GM10266 (cell line): Measurements from ENCODE around the gene SYNGR1.

ENCODE experiments used
- DNase-seq: peaks from one replicate; pipeline ENCODE4 v3.0.0; 2012; ENCODE audit errors: extremely low spot score
- TF ChIP-seq, protein P1 (sequence below): IDR thresholded peaks from 2 replicates; pipeline ENCODE4 v1.5.1; 2012; ENCODE audit warnings: mild to moderate bottlenecking, low read depth; ENCODE audit not compliant: control insufficient read depth, insufficient read depth; ENCODE audit errors: missing control alignments

SYNGR1 gene

GRCh38 chr22:39414886-39415285 is 65.1 kb downstream of the SYNGR1 start:
- no peak for DNase-seq
- TF ChIP-seq, protein P1, sequence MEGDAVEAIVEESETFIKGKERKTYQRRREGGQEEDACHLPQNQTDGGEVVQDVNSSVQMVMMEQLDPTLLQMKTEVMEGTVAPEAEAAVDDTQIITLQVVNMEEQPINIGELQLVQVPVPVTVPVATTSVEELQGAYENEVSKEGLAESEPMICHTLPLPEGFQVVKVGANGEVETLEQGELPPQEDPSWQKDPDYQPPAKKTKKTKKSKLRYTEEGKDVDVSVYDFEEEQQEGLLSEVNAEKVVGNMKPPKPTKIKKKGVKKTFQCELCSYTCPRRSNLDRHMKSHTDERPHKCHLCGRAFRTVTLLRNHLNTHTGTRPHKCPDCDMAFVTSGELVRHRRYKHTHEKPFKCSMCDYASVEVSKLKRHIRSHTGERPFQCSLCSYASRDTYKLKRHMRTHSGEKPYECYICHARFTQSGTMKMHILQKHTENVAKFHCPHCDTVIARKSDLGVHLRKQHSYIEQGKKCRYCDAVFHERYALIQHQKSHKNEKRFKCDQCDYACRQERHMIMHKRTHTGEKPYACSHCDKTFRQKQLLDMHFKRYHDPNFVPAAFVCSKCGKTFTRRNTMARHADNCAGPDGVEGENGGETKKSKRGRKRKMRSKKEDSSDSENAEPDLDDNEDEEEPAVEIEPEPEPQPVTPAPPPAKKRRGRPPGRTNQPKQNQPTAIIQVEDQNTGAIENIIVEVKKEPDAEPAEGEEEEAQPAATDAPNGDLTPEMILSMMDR, result no peak

DNA sequence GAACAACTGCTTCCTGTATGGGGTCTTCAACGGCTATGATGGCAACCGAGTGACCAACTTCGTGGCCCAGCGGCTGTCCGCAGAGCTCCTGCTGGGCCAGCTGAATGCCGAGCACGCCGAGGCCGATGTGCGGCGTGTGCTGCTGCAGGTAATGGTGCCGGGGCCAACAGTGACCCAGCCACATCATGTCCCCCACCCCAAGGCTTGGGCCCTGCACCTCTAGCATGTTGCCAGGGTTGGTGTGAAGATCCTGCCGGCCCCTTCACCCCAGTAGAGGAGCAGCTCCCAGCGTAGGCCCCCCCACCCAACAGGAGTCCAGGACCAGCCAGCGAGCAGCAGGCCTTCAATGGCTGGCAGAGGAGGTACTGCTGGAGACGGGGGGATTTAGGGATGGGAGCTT is 65.7 kb downstream of the SYNGR1 start:
- TF ChIP-seq, protein P1, result no peak
- DNase-seq, result no peak

GRCh38 chr22:39416319-39416718 is 66.5 kb downstream of the SYNGR1 start:
- no peak for DNase-seq
- TF ChIP-seq, protein P1, result no peak

GRCh38 chr22:39417641-39418040 is 67.8 kb downstream of the SYNGR1 start:
- TF ChIP-seq, protein P1, result no peak
- DNase-seq, result no peak

DNA sequence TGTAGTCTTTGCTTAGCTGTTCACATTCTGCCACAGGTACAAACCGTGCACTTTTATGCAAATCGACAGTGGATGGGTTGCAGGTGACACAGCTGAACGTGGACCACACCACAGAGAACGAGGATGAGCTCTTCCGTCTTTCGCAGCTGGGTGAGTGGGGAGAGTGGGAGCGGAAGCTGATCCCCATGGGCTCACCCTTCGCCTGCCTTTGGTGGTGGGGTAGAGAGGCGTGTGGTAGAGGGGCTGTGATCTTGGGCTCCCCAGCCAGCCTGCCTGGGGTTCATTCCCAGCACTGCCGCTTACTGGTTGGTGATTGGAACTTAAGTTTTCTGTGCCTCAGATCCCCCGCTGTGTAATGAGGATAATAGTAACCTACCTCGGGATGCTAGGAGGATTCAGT is 68.9 kb downstream of the SYNGR1 start:
- no peak for DNase-seq
- TF ChIP-seq, protein P1, result no peak

GRCh38 chr22:39419096-39419495 is 69.3 kb downstream of the SYNGR1 start:
- TF ChIP-seq, protein P1, result no peak
- DNase-seq, result no peak

DNA sequence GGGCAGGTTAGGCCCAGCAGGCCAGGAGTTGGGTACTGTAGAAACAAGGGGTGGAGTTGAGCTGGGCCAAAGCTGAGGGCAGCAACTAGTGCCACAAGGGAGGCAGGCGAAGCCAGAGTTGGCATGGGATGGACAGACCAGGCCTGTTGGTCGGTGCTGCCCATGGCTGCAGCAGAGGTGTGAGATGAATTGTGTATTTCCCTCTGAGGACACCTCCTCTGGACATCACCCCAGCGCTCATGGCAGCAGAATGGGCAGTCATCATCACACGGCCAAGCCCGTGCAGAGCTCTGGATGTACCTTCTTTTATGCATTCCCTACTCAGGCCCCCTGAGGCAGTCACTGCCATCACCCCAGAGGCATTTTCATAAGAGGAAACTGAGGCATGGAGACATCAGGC is 70.1 kb downstream of the SYNGR1 start:
- TF ChIP-seq, protein P1, result no peak
- DNase-seq, result no peak

- TF ChIP-seq, protein P1, result no peak
- DNase-seq, result no peak
Measured at GRCh38 chr22:39421691-39422090, 71.9 kb downstream of the SYNGR1 start.
